ENCODE results near the gene PPT1.
A peak's percentile ranks its signal among the peaks of the same experiment; 100 is the strongest.

Gene PPT1

DNA sequence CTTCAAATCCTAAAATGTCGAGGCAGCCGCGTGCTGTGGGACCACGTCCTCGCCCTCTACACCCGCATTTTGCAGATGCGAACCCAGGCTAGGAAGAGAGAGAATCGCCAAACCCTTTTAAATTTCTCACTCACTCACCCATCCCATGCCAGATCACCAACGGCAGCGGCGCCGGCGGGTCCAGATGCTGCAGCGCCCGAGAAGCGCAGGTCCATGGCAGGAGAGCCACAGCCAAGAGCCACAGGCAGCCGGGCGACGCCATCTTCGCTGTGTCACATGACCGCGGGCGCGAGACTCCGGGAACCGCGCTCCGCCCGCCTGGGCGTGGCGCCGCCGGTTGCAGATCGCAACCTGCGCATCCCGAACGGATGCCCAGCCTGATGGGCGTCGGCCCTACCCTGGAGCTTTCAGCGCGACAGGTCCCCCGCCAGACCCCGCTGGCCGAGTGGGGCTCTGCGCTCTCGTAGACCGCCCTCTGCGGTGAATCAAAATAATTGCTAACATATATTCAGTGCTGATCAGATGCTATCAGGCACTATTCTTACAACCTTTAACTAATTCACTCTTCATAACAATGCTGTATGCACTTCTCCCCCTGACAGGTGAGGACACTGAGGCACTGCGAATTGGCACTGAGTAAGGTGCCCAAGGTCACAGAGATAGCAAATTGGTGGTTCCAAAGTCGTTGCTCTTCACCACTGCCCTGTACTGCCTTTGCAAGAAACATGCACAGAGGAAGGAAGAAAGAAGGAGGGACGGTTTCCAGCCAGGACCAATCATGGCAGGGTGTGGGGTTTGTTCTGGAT is at the start of gene PPT1:
Gene PPT1, minus strand, starts transcription at position 276 of the 806 bp plus-strand sequence. Its CDS starts 14 bp downstream, at position 262.
- TF ChIP-seq CTCF (IDR thresholded peaks at IDR 0.05; ENCODE audit: low read depth, low read length): peak; percentile 8
- DNase-seq (ENCODE audit: extremely low read depth, low read depth): no peak

DNA sequence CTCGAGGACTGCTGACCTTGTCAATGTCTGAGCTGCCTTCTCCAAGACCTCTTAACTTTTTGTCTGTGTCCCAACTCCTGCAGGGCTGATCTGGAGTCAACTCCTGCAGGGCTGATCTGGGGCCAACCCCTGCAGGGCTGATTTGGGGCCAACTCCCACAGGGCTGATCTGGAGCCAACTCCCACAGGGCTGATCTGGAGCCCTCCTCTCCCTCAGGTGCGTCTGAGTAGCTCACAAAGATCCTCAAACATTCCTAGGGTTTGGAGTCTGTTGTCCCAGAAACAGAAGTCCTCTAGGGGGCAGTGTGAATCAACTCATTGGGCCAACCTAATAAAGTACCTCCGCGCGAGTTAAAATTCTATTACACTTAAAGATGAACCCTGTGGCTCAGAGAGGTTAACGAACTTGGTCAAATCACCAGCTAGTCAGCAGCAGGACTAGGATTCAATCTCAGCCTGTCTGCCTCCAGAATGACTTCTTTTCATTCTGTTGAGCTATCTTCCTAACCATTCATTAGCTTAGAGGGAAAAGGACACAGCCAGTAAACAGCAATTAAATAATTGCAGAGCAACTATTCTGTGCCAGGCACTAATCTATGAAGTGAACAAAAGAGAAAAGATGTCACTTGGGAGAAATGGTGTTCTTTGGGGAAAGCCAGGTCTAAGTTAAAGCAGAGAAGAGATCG is 47.0 kb upstream of the PPT1 start:
- TF ChIP-seq CTCF (IDR thresholded peaks at IDR 0.05; ENCODE audit: low read depth, low read length): peak; percentile 85
- peak; percentile 32 for DNase-seq (ENCODE audit: extremely low read depth, low read depth)

- TF ChIP-seq CTCF (IDR thresholded peaks at IDR 0.05; ENCODE audit: low read depth, low read length): no peak
- DNase-seq (ENCODE audit: extremely low read depth, low read depth): no peak
These were observed 45.0 kb upstream of the PPT1 start for GRCh38 chr1:40141878-40142535.

DNA sequence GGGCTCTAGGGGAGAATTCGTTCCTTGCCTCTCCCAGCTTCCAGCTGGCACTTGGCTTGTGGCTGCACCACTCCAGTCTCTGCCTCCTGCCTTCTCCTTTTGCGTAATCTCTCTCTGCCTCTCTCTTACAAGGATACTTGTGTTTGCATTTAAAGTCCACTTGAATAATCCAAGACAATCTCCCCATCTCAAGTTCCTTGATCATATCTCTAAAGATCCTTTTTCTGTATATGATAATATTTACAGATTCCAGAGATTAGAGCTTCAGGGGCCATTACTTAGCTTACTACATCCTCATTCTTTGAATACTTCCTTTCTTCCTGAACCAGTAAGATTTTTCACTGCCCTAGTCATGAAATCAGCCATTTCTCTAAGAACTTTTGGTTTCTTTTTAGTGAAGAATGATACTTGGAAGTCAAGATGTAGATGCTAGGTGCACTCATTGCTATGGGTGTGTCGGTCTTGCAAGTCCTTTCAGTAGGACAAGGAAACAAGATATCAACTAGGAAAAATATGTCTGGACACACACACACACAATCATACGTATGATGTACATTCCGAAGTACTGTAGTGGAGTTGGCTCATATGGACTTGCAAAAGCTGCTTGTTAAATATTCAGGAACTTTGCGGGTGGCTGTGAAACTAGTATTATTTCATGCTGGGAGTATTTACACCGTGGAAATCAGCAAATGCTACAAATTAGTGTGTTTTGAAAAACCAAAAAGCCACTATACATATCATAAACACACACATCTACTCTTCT is 43.3 kb upstream of the PPT1 start:
- DNase-seq (ENCODE audit: extremely low read depth, low read depth): no peak

GRCh38 chr1:40133839-40134238 is 36.8 kb upstream of the PPT1 start:
- DNase-seq (ENCODE audit: extremely low read depth, low read depth): no peak
- no peak for TF ChIP-seq CTCF (IDR thresholded peaks at IDR 0.05; ENCODE audit: low read depth, low read length)

More for the DNA sequence above, 43.3 kb upstream of the PPT1 start:
- no peak for TF ChIP-seq CTCF (IDR thresholded peaks at IDR 0.05; ENCODE audit: low read depth, low read length)

GRCh38 chr1:40133312-40133665 is 36.2 kb upstream of the PPT1 start:
- DNase-seq (ENCODE audit: extremely low read depth, low read depth): no peak
- no peak for TF ChIP-seq CTCF (IDR thresholded peaks at IDR 0.05; ENCODE audit: low read depth, low read length)

Measured in AG09319 (cell line).